HUES64 (cell line): ENCODE data around the gene ZNF148.

Experiments used
- H3K27ac ChIP-seq: 2 replicates; pipeline ENCODE4 v1.7.0; 2013; ENCODE audit warnings: low read depth, low read length, inconsistent platforms
- H3K27me3 ChIP-seq: 2 replicates; pipeline ENCODE4 v1.6.1; 2013; ENCODE audit warnings: mild to moderate bottlenecking, low read length; ENCODE audit not compliant: insufficient read depth
- H3K36me3 ChIP-seq: 2 replicates; pipeline ENCODE4 v1.6.1; 2013; ENCODE audit warnings: mild to moderate bottlenecking, low read length; ENCODE audit not compliant: insufficient read depth
- H3K4me1 ChIP-seq: 2 replicates; pipeline ENCODE4 v1.6.1; 2013; ENCODE audit warnings: mild to moderate bottlenecking, low read length, moderate library complexity; ENCODE audit not compliant: insufficient read depth
- H3K4me3 ChIP-seq: 2 replicates; pipeline ENCODE4 v1.5.1; 2013; ENCODE audit warnings: mild to moderate bottlenecking, low read length, moderate library complexity
- H3K9ac ChIP-seq: 2 replicates; pipeline ENCODE4 v1.6.1; 2013; ENCODE audit warnings: mild to moderate bottlenecking, low read depth, low read length
- H3K9me3 ChIP-seq: 2 replicates; pipeline ENCODE4 v1.6.1; 2013; ENCODE audit warnings: low read depth, low read length; ENCODE audit not compliant: insufficient read depth
- WGBS: fragments of 150-250, 120-280 bp; methylation state at CpG from one replicate; pipeline ENCODE4 v1.1.7; 2013; ENCODE audit warnings: missing lambda C conversion rate; 5-methylcytosine and 5-hydroxymethylcytosine counted together

The ZNF148 gene

GRCh38 chr3:125375950-125376679, 990 bp upstream of the ZNF148 start:
- no peak overlapping the region for H3K27ac ChIP-seq
- 75% methylated on average over 7 of the region's 10 CpGs for WGBS

DNA sequence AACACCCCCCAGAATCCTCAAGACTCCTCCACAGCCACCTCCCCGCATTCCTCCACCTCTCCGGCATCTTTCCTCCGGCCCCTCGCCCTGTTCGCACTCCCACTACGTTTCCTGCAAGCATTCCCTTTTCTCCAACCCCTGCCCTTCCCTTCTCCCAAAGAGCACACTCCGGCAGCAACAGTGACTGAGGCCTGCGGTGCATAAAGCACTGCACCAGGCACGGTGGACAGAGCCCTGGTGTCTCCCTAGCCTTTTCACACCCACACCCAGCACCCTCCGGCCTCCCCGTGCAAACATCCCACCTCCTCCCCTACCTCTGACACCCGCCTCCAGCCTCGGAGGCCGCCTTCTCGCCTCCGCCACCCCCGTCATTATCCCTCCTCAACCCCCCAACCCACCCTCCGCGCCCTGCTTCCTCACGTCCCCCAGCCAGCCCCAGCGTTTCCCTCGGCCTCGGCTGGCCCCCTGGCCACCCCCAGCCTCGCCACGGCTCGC, 577 bp downstream of the ZNF148 start:
- WGBS: 0% methylated on average over 24 of the region's 26 CpGs
- Histone ChIP-seq H3K9ac (peak overlapping the region; percentile 93), H3K27me3 (no peaks in the 10 kb centered on the region), H3K4me3 (peak overlapping the region; percentile 91), H3K36me3 (no peaks in the 10 kb centered on the region), H3K27ac (peak overlapping the region; percentile 21), H3K4me1 (peaks cover 18% of the 10 kb centered on the region), H3K9me3 (no peaks in the 10 kb centered on the region)

More at GRCh38 chr3:125375950-125376679, 990 bp upstream of the ZNF148 start:
- peaks cover 8% of the 10 kb centered on the region; the same call in 1 of the 2 replicates for H3K4me1 ChIP-seq
- no peaks in the 10 kb centered on the region for H3K36me3 ChIP-seq
- H3K4me3 ChIP-seq: peak overlapping the region; percentile 91
- peak overlapping the region; percentile 93 for H3K9ac ChIP-seq
- H3K9me3 ChIP-seq: no peaks in the 10 kb centered on the region
- H3K27me3 ChIP-seq: no peaks in the 10 kb centered on the region

DNA sequence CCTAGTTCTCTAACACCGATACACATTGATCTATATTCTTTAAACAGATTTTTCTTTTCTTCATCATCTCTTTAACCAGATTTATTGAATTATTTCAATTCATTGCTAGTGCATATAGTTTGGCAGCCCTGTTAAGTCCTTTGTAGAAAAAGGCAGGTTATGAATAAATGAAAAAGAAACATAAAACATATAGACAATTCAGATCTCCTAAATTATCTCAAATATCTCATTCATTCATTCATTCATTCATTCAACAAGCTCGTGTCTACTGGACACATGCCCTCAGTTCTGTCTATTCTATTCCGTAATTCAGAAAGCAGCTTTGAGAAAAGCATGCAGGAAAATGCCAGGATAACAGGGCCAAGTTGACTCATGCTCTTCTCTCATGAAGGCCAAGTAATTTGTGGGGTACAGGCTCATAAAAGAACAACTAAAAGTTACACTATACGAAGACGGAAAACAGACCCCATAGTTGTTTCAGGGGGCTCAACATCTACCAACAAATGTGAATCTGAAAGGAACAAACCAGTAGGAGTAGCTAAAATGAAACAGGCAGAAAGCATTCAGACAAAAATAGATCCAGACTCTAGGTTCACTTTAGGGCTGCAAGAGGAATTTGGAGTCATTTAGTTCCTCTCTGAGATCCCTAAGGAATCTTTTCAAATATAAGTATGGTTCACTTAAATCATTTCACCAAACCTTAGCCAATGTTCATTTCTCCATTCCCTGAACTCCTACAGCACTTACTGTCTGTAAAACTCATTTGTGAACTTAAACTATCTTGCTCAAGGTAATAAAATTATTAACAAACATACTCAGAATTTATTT, 7.5 kb downstream of the ZNF148 start:
- H3K9ac ChIP-seq: no peak overlapping the region

DNA sequence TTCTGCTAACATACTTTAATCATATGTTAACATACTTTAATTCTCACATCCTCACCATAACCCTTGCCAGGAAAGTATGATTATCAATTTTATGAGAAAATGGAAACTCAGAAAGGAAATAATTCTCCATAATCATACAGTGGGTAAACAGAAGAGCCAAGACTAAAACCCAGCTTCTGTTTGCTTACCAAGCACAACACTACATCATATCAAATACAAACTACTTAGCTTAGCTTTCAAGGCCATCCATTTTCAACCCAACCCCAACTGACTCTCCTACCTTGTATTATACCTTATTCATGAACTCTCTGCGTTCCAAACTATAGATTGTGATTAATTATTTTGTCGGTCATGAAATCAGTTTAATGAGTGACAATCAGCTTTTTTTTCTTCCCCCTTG, 9.0 kb downstream of the ZNF148 start:
- Histone ChIP-seq H3K9me3 (no peaks in the 10 kb centered on the region), H3K9ac (no peak overlapping the region), H3K4me3 (no peak overlapping the region), H3K36me3 (no peaks in the 10 kb centered on the region), H3K27ac (no peak overlapping the region), H3K4me1 (peaks cover 10% of the 10 kb centered on the region; the same call in 1 of the 2 replicates), H3K27me3 (no peaks in the 10 kb centered on the region)
- whole genome bisulfite sequencing: no CpG with 5 or more reads among the region's 2 CpGs

More for the DNA sequence above, 7.5 kb downstream of the ZNF148 start:
- H3K27me3 ChIP-seq: no peaks in the 10 kb centered on the region
- 92% methylated on average over 5 of the region's 5 CpGs for WGBS
- H3K4me3 ChIP-seq: no peak overlapping the region
- no peak overlapping the region for H3K27ac ChIP-seq
- H3K9me3 ChIP-seq: no peaks in the 10 kb centered on the region
- no peaks in the 10 kb centered on the region for H3K36me3 ChIP-seq
- H3K4me1 ChIP-seq: peaks cover 10% of the 10 kb centered on the region; the same call in 1 of the 2 replicates

GRCh38 chr3:125359700-125360099, 15.4 kb downstream of the ZNF148 start:
- no peaks in the 10 kb centered on the region for H3K36me3 ChIP-seq
- WGBS: 96% methylated on average over 9 of the region's 9 CpGs
- no peak overlapping the region for H3K4me3 ChIP-seq
- no peak overlapping the region for H3K27ac ChIP-seq
- no peaks in the 10 kb centered on the region for H3K9me3 ChIP-seq
- no peaks in the 10 kb centered on the region for H3K27me3 ChIP-seq
- no peaks in the 10 kb centered on the region for H3K4me1 ChIP-seq
- H3K9ac ChIP-seq: no peak overlapping the region

DNA sequence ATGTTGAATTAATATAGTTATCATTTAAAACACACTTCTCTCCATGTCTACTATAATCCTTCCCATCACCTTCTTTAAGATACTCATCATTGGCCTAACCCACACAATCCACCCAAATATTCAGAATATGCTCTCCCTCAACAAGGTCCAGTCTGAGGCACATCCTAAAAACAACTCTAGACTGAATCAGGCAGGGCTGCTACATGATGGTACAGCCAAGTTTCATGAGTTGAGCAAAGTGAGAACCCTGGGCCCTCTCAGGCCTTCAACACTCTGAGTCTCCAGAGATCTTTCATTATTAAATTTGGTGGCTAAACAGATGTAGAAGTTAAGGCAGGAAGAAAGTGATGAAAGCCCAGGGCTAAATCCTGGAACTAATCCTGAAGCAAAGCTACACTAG, 16.2 kb downstream of the ZNF148 start:
- Histone ChIP-seq H3K9ac (no peak overlapping the region), H3K27ac (no peak overlapping the region)

DNA sequence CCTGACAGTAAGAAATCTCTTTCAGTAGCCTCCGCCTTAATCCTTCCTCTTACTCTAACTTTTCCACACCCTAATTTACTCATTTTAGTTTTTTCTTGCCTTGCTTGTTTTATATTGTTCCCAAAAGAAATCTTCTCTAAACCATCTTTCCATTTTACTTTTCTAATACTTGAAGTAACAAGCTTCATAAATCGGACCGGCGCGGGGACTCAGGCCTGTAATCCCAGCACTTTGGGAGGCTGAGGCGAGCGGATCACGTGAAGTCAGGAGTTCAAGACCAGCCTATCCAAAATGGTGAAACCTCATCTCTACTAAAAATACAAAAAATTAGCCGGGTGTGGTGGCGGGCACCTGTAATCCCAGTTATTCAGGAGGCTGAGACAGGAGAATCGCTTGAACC, 17.3 kb downstream of the ZNF148 start:
- peak overlapping the region; percentile 76 for H3K4me3 ChIP-seq

More for the DNA sequence above, 16.2 kb downstream of the ZNF148 start:
- Histone ChIP-seq H3K4me1 (no peaks in the 10 kb centered on the region), H3K4me3 (no peak overlapping the region), H3K36me3 (no peaks in the 10 kb centered on the region), H3K27me3 (no peaks in the 10 kb centered on the region), H3K9me3 (no peaks in the 10 kb centered on the region)

DNA sequence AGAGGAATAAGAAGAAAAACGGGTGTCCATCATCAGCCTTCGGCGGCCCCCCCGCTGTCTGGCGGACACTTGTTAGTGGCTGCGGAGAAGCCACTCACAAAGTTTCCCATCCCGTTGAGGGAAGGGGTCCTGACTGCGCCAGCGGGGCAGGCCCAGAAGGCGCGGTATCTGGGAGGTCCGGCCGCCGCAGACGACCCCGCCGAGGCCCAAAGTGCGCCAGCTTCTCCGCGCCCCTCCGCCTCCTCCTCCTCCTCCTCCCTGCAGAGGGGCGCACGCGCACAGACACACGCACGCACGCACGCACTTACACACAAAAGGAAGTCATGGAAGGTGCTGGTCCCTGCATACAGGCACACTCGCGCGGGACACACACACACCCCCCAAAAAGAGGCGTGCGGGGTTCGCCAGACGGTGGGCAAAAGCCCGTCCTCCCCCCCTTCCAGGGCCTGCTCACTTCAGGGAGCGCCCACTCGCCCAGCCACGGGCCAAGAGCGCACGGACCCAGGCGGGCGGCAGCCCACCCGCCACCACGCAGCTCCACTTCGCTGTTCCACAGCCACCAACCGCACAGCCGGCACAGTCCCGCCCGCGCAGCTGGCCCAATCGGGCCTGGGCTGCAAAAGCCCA, 18.0 kb downstream of the ZNF148 start:
- peak overlapping the region; percentile 83 for H3K9ac ChIP-seq
- peak overlapping the region; percentile 76 for H3K4me3 ChIP-seq
- WGBS: 16% methylated on average over 52 of the region's 52 CpGs
- no peaks in the 10 kb centered on the region for H3K36me3 ChIP-seq
- no peaks in the 10 kb centered on the region for H3K9me3 ChIP-seq
- H3K4me1 ChIP-seq: no peaks in the 10 kb centered on the region
- no peaks in the 10 kb centered on the region for H3K27me3 ChIP-seq
- H3K27ac ChIP-seq: no peak overlapping the region

More for the DNA sequence above, 17.3 kb downstream of the ZNF148 start:
- Histone ChIP-seq H3K9me3 (no peaks in the 10 kb centered on the region), H3K27me3 (no peaks in the 10 kb centered on the region), H3K4me1 (no peaks in the 10 kb centered on the region), H3K36me3 (no peaks in the 10 kb centered on the region), H3K9ac (peak overlapping the region; percentile 83), H3K27ac (no peak overlapping the region)
- 93% methylated on average over 11 of the region's 11 CpGs for WGBS

- Histone ChIP-seq H3K9me3 (no peaks in the 10 kb centered on the region), H3K27ac (no peak overlapping the region), H3K4me1 (no peaks in the 10 kb centered on the region), H3K27me3 (no peaks in the 10 kb centered on the region), H3K36me3 (no peaks in the 10 kb centered on the region), H3K9ac (peak overlapping the region; percentile 83), H3K4me3 (peak overlapping the region; percentile 76)
- WGBS: 76% methylated on average over 5 of the region's 5 CpGs
Measured at GRCh38 chr3:125356140-125357026, 18.7 kb downstream of the ZNF148 start.

- no peak overlapping the region for H3K27ac ChIP-seq
- no peaks in the 10 kb centered on the region for H3K27me3 ChIP-seq
- no peaks in the 10 kb centered on the region for H3K4me1 ChIP-seq
- 89% methylated on average over 2 of the region's 3 CpGs for WGBS
- H3K4me3 ChIP-seq: no peak overlapping the region
- H3K9me3 ChIP-seq: no peaks in the 10 kb centered on the region
- H3K36me3 ChIP-seq: no peaks in the 10 kb centered on the region
- no peak overlapping the region for H3K9ac ChIP-seq
Measured at GRCh38 chr3:125353659-125354058, 21.5 kb downstream of the ZNF148 start.
